ENCODE measurements around the gene SKI. TPM values are rescaled to one million over a fixed set of nuclear protein-coding genes. Genes with fewer than 3 reads are reported as not detected.
A peak's percentile ranks its signal among the peaks of the same experiment; 100 is the strongest.

The SKI gene
- polyA plus RNA-seq, 3 donors: 0.20 to 6.6 (median 0.25) TPM

DNA sequence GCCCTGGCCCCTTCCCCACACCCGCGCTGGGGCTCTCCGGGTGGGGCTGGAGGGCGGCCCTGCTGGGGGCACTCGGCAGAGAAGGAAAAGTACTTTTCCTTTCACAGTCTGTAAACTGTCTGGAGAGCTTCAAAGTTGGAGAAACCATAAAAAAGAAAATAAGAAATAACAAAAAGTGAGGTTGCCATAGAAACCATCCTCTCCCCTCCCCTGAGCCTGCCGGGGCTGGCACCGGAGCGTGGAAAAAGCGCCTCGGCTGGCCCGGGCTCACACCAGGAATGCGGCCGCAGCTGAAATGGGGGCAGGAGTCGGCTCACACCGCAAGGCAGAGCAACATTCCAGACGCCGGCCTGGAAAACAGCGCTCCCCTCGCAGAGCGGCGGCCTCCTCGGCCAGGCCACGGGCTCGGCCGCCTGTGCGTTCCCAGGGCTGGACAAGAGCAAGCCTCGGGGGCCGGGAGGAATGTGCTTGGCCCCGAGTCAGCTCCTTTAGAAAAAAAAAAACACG lies 94.0 kb downstream of the SKI start:
- H3K4me1 ChIP-seq (ENCODE audit: control insufficient read depth in 1 of 2, insufficient read depth in 2 of 2, low read length in 2 of 2): no peaks in the 10 kb centered on the region
- no peak overlapping the region for H3K4me3 ChIP-seq (replicated peaks in 1 of 3; ENCODE audit: low read depth in 2 of 3, low read length in 3 of 3)
- H3K27me3 ChIP-seq (ENCODE audit: control insufficient read depth in 2 of 2, insufficient read depth in 2 of 2, low read length in 2 of 2): peaks cover 0 to 15% of the 10 kb centered on the region in 2 donors
- H3K4me3 Mint-ChIP-seq: peak overlapping the region in 1 of 2 donors; percentile 53
- TF ChIP-seq, protein P1, sequence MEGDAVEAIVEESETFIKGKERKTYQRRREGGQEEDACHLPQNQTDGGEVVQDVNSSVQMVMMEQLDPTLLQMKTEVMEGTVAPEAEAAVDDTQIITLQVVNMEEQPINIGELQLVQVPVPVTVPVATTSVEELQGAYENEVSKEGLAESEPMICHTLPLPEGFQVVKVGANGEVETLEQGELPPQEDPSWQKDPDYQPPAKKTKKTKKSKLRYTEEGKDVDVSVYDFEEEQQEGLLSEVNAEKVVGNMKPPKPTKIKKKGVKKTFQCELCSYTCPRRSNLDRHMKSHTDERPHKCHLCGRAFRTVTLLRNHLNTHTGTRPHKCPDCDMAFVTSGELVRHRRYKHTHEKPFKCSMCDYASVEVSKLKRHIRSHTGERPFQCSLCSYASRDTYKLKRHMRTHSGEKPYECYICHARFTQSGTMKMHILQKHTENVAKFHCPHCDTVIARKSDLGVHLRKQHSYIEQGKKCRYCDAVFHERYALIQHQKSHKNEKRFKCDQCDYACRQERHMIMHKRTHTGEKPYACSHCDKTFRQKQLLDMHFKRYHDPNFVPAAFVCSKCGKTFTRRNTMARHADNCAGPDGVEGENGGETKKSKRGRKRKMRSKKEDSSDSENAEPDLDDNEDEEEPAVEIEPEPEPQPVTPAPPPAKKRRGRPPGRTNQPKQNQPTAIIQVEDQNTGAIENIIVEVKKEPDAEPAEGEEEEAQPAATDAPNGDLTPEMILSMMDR (IDR thresholded peaks at IDR 0.05): no peak
- peaks cover 6 to 16% (median 10%) of the 10 kb centered on the region in 7 donors for H3K9me3 Mint-ChIP-seq
- H3K27me3 Mint-ChIP-seq (ENCODE audit: low read depth in 3 of 3): peaks cover 11 to 31% (median 23%) of the 10 kb centered on the region in 3 donors
- intact Hi-C loops (cut with micrococcal nuclease): no loop called here
- H3K4me1 Mint-ChIP-seq: no peaks in the 10 kb centered on the region
- H3K9me3 ChIP-seq (replicated peaks in 1 of 2; ENCODE audit: control insufficient read depth in 1 of 2, insufficient read depth in 1 of 2, low read length in 2 of 2): peaks cover 9 to 17% of the 10 kb centered on the region in 2 donors
- DNase-seq: no peak
- H3K36me3 ChIP-seq (replicated peaks in 1 of 2; ENCODE audit: control insufficient read depth in 1 of 2, insufficient read depth in 2 of 2, low read length in 2 of 2): no peaks in the 10 kb centered on the region
- 31% methylated on average over 25 of the region's 30 CpGs for whole genome bisulfite sequencing (ENCODE audit: insufficient coverage)
- no peak overlapping the region for H3K4me2 ChIP-seq (replicated peaks; ENCODE audit: extremely low read depth, low read length, poor library complexity, severe bottlenecking)
- H3K27ac Mint-ChIP-seq: no peak overlapping the region
- H3K27ac ChIP-seq (ENCODE audit: low read depth in 1 of 2, low read length in 2 of 2): no peak overlapping the region
- H3K79me2 ChIP-seq (ENCODE audit: insufficient read depth, low read length): no peaks in the 10 kb centered on the region
- peaks cover 0 to 3% of the 10 kb centered on the region in 2 donors for H3K36me3 Mint-ChIP-seq
- no peak overlapping the region for H2AFZ ChIP-seq (ENCODE audit: insufficient read depth, low read depth, low read length, poor library complexity, severe bottlenecking)
- no peaks in the 10 kb centered on the region for H4K20me1 ChIP-seq (ENCODE audit: insufficient read depth, low read length)
- no peak overlapping the region for H3K9ac ChIP-seq (ENCODE audit: insufficient read depth, low read length, poor library complexity, severe bottlenecking)

DNA sequence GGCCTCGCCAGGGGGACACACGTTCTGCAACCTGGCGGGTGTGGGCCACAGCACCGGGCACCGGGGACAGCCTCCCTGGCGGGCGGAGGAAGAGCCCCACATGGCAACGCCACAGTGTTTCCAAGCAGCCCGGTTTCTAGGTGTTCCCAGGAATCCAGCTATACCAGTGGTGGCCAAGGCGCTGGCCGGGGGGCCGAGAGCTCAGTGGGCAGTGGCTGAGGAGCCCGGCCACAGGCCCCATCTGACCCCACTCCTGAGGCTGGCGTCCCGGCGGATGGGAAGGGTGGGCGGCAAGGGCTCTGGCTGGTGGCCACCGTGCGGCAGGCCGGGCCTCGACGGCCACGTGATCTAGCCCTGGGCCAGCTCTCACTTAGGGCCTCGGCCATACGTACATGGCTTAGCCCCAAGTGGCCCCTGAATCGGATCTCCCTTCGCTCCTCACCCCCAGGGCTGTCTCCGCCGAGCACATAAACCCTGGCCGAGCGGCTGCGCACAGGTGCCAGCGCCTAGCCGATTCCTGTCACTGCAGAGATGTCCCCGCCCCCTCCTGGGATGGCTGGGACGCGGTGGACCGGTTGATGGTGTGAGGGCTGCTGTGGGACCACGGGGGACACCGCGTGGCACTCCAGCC lies 94.6 kb downstream of the SKI start:
- Mint-ChIP-seq H3K4me3 (no peak overlapping the region), H3K9me3 (peaks cover 6 to 16% (median 10%) of the 10 kb centered on the region in 7 donors), H3K4me1 (no peaks in the 10 kb centered on the region), H3K27ac (no peak overlapping the region), H3K27me3 (ENCODE audit: low read depth in 3 of 3) (peaks cover 9 to 30% (median 26%) of the 10 kb centered on the region in 3 donors), H3K36me3 (peaks cover 0 to 3% of the 10 kb centered on the region in 2 donors)
- H3K27me3 ChIP-seq (ENCODE audit: control insufficient read depth in 2 of 2, insufficient read depth in 2 of 2, low read length in 2 of 2): peaks cover 0 to 15% of the 10 kb centered on the region in 2 donors
- H3K9ac ChIP-seq (ENCODE audit: insufficient read depth, low read length, poor library complexity, severe bottlenecking): no peak overlapping the region
- TF ChIP-seq, protein P1 (IDR thresholded peaks at IDR 0.05): no peak
- no peak overlapping the region for H3K27ac ChIP-seq (ENCODE audit: low read depth in 1 of 2, low read length in 2 of 2)
- no peak overlapping the region for H2AFZ ChIP-seq (ENCODE audit: insufficient read depth, low read depth, low read length, poor library complexity, severe bottlenecking)
- no peak overlapping the region for H3K4me3 ChIP-seq (replicated peaks in 1 of 3; ENCODE audit: low read depth in 2 of 3, low read length in 3 of 3)
- H3K79me2 ChIP-seq (ENCODE audit: insufficient read depth, low read length): no peaks in the 10 kb centered on the region
- no peak for DNase-seq
- no peak overlapping the region for H3K4me2 ChIP-seq (replicated peaks; ENCODE audit: extremely low read depth, low read length, poor library complexity, severe bottlenecking)
- no peaks in the 10 kb centered on the region for H3K36me3 ChIP-seq (replicated peaks in 1 of 2; ENCODE audit: control insufficient read depth in 1 of 2, insufficient read depth in 2 of 2, low read length in 2 of 2)
- WGBS (ENCODE audit: insufficient coverage): 90% methylated on average over 39 of the region's 41 CpGs
- no peaks in the 10 kb centered on the region for H3K4me1 ChIP-seq (ENCODE audit: control insufficient read depth in 1 of 2, insufficient read depth in 2 of 2, low read length in 2 of 2)
- intact Hi-C loops (cut with micrococcal nuclease): no loop called here
- H4K20me1 ChIP-seq (ENCODE audit: insufficient read depth, low read length): no peaks in the 10 kb centered on the region
- peaks cover 9 to 17% of the 10 kb centered on the region in 2 donors for H3K9me3 ChIP-seq (replicated peaks in 1 of 2; ENCODE audit: control insufficient read depth in 1 of 2, insufficient read depth in 1 of 2, low read length in 2 of 2)

Measured in CD14-positive monocyte (primary cell).